ENCODE results near the gene AGXT. TPM values are rescaled to one million over a fixed set of nuclear protein-coding genes. Genes with fewer than 3 reads are reported as not detected.

AGXT gene
- total and polyA plus RNA-seq, 2 of the 8 experiments (the other 6 are each of a cell fraction or from before 2014, with no cell fraction given): 0.03 TPM; not detected in 1

- TF ChIP-seq, protein P1, sequence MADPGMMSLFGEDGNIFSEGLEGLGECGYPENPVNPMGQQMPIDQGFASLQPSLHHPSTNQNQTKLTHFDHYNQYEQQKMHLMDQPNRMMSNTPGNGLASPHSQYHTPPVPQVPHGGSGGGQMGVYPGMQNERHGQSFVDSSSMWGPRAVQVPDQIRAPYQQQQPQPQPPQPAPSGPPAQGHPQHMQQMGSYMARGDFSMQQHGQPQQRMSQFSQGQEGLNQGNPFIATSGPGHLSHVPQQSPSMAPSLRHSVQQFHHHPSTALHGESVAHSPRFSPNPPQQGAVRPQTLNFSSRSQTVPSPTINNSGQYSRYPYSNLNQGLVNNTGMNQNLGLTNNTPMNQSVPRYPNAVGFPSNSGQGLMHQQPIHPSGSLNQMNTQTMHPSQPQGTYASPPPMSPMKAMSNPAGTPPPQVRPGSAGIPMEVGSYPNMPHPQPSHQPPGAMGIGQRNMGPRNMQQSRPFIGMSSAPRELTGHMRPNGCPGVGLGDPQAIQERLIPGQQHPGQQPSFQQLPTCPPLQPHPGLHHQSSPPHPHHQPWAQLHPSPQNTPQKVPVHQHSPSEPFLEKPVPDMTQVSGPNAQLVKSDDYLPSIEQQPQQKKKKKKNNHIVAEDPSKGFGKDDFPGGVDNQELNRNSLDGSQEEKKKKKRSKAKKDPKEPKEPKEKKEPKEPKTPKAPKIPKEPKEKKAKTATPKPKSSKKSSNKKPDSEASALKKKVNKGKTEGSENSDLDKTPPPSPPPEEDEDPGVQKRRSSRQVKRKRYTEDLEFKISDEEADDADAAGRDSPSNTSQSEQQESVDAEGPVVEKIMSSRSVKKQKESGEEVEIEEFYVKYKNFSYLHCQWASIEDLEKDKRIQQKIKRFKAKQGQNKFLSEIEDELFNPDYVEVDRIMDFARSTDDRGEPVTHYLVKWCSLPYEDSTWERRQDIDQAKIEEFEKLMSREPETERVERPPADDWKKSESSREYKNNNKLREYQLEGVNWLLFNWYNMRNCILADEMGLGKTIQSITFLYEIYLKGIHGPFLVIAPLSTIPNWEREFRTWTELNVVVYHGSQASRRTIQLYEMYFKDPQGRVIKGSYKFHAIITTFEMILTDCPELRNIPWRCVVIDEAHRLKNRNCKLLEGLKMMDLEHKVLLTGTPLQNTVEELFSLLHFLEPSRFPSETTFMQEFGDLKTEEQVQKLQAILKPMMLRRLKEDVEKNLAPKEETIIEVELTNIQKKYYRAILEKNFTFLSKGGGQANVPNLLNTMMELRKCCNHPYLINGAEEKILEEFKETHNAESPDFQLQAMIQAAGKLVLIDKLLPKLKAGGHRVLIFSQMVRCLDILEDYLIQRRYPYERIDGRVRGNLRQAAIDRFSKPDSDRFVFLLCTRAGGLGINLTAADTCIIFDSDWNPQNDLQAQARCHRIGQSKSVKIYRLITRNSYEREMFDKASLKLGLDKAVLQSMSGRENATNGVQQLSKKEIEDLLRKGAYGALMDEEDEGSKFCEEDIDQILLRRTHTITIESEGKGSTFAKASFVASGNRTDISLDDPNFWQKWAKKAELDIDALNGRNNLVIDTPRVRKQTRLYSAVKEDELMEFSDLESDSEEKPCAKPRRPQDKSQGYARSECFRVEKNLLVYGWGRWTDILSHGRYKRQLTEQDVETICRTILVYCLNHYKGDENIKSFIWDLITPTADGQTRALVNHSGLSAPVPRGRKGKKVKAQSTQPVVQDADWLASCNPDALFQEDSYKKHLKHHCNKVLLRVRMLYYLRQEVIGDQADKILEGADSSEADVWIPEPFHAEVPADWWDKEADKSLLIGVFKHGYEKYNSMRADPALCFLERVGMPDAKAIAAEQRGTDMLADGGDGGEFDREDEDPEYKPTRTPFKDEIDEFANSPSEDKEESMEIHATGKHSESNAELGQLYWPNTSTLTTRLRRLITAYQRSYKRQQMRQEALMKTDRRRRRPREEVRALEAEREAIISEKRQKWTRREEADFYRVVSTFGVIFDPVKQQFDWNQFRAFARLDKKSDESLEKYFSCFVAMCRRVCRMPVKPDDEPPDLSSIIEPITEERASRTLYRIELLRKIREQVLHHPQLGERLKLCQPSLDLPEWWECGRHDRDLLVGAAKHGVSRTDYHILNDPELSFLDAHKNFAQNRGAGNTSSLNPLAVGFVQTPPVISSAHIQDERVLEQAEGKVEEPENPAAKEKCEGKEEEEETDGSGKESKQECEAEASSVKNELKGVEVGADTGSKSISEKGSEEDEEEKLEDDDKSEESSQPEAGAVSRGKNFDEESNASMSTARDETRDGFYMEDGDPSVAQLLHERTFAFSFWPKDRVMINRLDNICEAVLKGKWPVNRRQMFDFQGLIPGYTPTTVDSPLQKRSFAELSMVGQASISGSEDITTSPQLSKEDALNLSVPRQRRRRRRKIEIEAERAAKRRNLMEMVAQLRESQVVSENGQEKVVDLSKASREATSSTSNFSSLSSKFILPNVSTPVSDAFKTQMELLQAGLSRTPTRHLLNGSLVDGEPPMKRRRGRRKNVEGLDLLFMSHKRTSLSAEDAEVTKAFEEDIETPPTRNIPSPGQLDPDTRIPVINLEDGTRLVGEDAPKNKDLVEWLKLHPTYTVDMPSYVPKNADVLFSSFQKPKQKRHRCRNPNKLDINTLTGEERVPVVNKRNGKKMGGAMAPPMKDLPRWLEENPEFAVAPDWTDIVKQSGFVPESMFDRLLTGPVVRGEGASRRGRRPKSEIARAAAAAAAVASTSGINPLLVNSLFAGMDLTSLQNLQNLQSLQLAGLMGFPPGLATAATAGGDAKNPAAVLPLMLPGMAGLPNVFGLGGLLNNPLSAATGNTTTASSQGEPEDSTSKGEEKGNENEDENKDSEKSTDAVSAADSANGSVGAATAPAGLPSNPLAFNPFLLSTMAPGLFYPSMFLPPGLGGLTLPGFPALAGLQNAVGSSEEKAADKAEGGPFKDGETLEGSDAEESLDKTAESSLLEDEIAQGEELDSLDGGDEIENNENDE (IDR thresholded peaks at IDR 0.05; ENCODE audit: insufficient replicate concordance, low read length): no peak
- no peak for TF ChIP-seq CBX8 (IDR thresholded peaks at IDR 0.05; ENCODE audit: borderline replicate concordance, low read depth, low read length)
- TF ChIP-seq, protein P2, sequence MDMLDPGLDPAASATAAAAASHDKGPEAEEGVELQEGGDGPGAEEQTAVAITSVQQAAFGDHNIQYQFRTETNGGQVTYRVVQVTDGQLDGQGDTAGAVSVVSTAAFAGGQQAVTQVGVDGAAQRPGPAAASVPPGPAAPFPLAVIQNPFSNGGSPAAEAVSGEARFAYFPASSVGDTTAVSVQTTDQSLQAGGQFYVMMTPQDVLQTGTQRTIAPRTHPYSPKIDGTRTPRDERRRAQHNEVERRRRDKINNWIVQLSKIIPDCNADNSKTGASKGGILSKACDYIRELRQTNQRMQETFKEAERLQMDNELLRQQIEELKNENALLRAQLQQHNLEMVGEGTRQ (IDR thresholded peaks at IDR 0.05; ENCODE audit: low read length): no peak
- no peak for TF ChIP-seq SP1 (IDR thresholded peaks at IDR 0.05; ENCODE audit: low read depth, low read length)
Observed at GRCh38 chr2:240917684-240918257, 49.1 kb downstream of the AGXT start (continued).

Data from H1 (cell line).